HEK293 (cell line): ENCODE results near the gene PTPRN.

Experiments
- CTCF ChIA-PET: fragments of 350-600 bp; formaldehyde crosslinking; extraction: SDS; loops from one replicate; lab custom pipeline; 2021; ENCODE audit warnings: antibody characterized with exemption; lab: Yijun Ruan, JAX
- POLR2A ChIA-PET: fragments of 300-600 bp; formaldehyde crosslinking; extraction: SDS; loops from one replicate; lab custom pipeline; 2020; ENCODE audit warnings: antibody characterized with exemption, inconsistent platforms; lab: Yijun Ruan, JAX
- H3K27ac ChIP-seq: fragments of 200-500 bp; sonication (Bioruptor generic); 2 replicates; pipeline ENCODE4 v1.5.1; 2014; ENCODE audit warnings: low read depth, low read length, control low read depth, inconsistent platforms; ENCODE audit errors: extremely low read depth
- H3K36me3 ChIP-seq, 2 experiments: fragments of 200-500 bp in 1 of 2; sonication (Bioruptor generic) in 1 of 2; 1 replicate in 1 of 2; 2 replicates in 1 of 2; pipeline ENCODE4 v1.5.1; 2014 to 2017; ENCODE audit warnings: inconsistent platforms in 2 of 2, low read length in 2 of 2; ENCODE audit not compliant: control insufficient read depth in 2 of 2, insufficient read depth in 1 of 2
- H3K4me1 ChIP-seq: fragments of 200-500 bp; sonication (Bioruptor generic); 2 replicates; pipeline ENCODE4 v1.5.1; 2014; ENCODE audit warnings: mild to moderate bottlenecking, low read length, inconsistent platforms; ENCODE audit not compliant: control insufficient read depth, insufficient read depth
- H3K4me3 ChIP-seq: 2 replicates; pipeline ENCODE4 v1.5.1; 2011; ENCODE audit warnings: low read depth, mild to moderate bottlenecking, control low read depth, low read length, moderate library complexity
- H3K9me3 ChIP-seq: fragments of 200-500 bp; sonication (Bioruptor generic); 2 replicates; pipeline ENCODE4 v1.5.1; 2014; ENCODE audit warnings: low read depth, low read length, inconsistent platforms; ENCODE audit not compliant: control insufficient read depth, insufficient read depth
- AEBP2 ChIP-seq: fragments of 450-650 bp; formaldehyde crosslinking; IDR thresholded peaks from 2 replicates; pipeline ENCODE4 v1.5.1; 2016; ENCODE audit warnings: missing biosample characterization, missing genetic modification characterization, borderline replicate concordance
- GLIS1 ChIP-seq: fragments of 450-650 bp; formaldehyde crosslinking; IDR thresholded peaks from 2 replicates; pipeline ENCODE4 v1.5.1; 2016; ENCODE audit warnings: missing biosample characterization, missing genetic modification characterization
- KLF1 ChIP-seq: fragments of 450-650 bp; formaldehyde crosslinking; IDR thresholded peaks from 2 replicates; pipeline ENCODE4 v1.5.1; 2016; ENCODE audit warnings: missing biosample characterization, missing genetic modification characterization
- KLF17 ChIP-seq: fragments of 450-650 bp; formaldehyde crosslinking; IDR thresholded peaks from 2 replicates; pipeline ENCODE4 v1.5.1; 2016; ENCODE audit warnings: missing biosample characterization, missing genetic modification characterization
- PBX3 ChIP-seq: sonication (generic); formaldehyde crosslinking; IDR thresholded peaks from 2 replicates; pipeline ENCODE4 v1.8.1; 2022; ENCODE audit warnings: mild to moderate bottlenecking, moderate library complexity, missing genetic modification reagents
- PRDM10 ChIP-seq: fragments of 450-650 bp; formaldehyde crosslinking; IDR thresholded peaks from 2 replicates; pipeline ENCODE4 v1.5.1; 2016; ENCODE audit warnings: missing biosample characterization, missing genetic modification characterization
- RBAK ChIP-seq: fragments of 450-650 bp; formaldehyde crosslinking; IDR thresholded peaks from 2 replicates; pipeline ENCODE4 v1.5.1; 2016; ENCODE audit warnings: missing biosample characterization, missing genetic modification characterization
- SCRT1 ChIP-seq: fragments of 450-650 bp; formaldehyde crosslinking; IDR thresholded peaks from 2 replicates; pipeline ENCODE4 v1.5.1; 2016; ENCODE audit warnings: missing biosample characterization, missing genetic modification characterization, borderline replicate concordance
- SP2 ChIP-seq: fragments of 450-650 bp; formaldehyde crosslinking; IDR thresholded peaks from 2 replicates; pipeline ENCODE4 v1.5.1; 2016; ENCODE audit warnings: missing biosample characterization, missing genetic modification characterization
- SP7 ChIP-seq: fragments of 450-650 bp; formaldehyde crosslinking; IDR thresholded peaks from 2 replicates; pipeline ENCODE4 v1.5.1; 2016; ENCODE audit warnings: missing biosample characterization, missing genetic modification characterization
- ZFP69B ChIP-seq: fragments of 450-650 bp; formaldehyde crosslinking; IDR thresholded peaks from 2 replicates; pipeline ENCODE4 v1.5.1; 2016; ENCODE audit warnings: missing biosample characterization, missing genetic modification characterization
- ZIC2 ChIP-seq: fragments of 450-650 bp; formaldehyde crosslinking; IDR thresholded peaks from 2 replicates; pipeline ENCODE4 v1.5.1; 2016; ENCODE audit warnings: missing biosample characterization, missing genetic modification characterization
- ZNF23 ChIP-seq: fragments of 450-650 bp; formaldehyde crosslinking; IDR thresholded peaks from 2 replicates; pipeline ENCODE4 v1.5.1; 2016; ENCODE audit warnings: missing biosample characterization, missing genetic modification characterization, borderline replicate concordance
- ZNF433 ChIP-seq: fragments of 450-650 bp; formaldehyde crosslinking; IDR thresholded peaks from 2 replicates; pipeline ENCODE4 v1.5.1; 2016; ENCODE audit warnings: missing biosample characterization, missing genetic modification characterization, low read depth
- ZNF449 ChIP-seq: fragments of 450-650 bp; formaldehyde crosslinking; IDR thresholded peaks from 2 replicates; pipeline ENCODE4 v1.5.1; 2017; ENCODE audit warnings: missing biosample characterization, mild to moderate bottlenecking, missing genetic modification characterization, moderate library complexity
- ZNF488 ChIP-seq: fragments of 450-650 bp; formaldehyde crosslinking; IDR thresholded peaks from 2 replicates; pipeline ENCODE4 v1.5.1; 2016; ENCODE audit warnings: missing biosample characterization, missing genetic modification characterization
- ZNF529 ChIP-seq: fragments of 450-650 bp; formaldehyde crosslinking; IDR thresholded peaks from 2 replicates; pipeline ENCODE4 v1.5.1; 2017; ENCODE audit warnings: missing genetic modification characterization, missing biosample characterization; ENCODE audit not compliant: insufficient replicate concordance
- ZNF558 ChIP-seq: fragments of 450-650 bp; formaldehyde crosslinking; IDR thresholded peaks from 2 replicates; pipeline ENCODE4 v1.5.1; 2016; ENCODE audit warnings: missing biosample characterization, missing genetic modification characterization
- ZNF585B ChIP-seq: fragments of 450-650 bp; formaldehyde crosslinking; IDR thresholded peaks from 2 replicates; pipeline ENCODE4 v1.5.1; 2016; ENCODE audit warnings: missing biosample characterization, missing genetic modification characterization
- ZNF654 ChIP-seq: fragments of 450-650 bp; formaldehyde crosslinking; IDR thresholded peaks from 2 replicates; pipeline ENCODE4 v1.5.1; 2016; ENCODE audit warnings: low read depth, missing biosample characterization, missing genetic modification characterization
- ZNF76 ChIP-seq: fragments of 450-650 bp; formaldehyde crosslinking; IDR thresholded peaks from 2 replicates; pipeline ENCODE4; 2016; ENCODE audit warnings: low read depth, missing biosample characterization, missing genetic modification characterization, borderline replicate concordance
- ZNF785 ChIP-seq: fragments of 450-650 bp; formaldehyde crosslinking; IDR thresholded peaks from 2 replicates; pipeline ENCODE4 v1.5.1; 2016; ENCODE audit warnings: missing biosample characterization, missing genetic modification characterization

Gene PTPRN

GRCh38 chr2:219246559-219246958, 62.6 kb downstream of the PTPRN start:
- CTCF ChIA-PET, result interaction anchor here (1.1 to 3.2 kb wide), 2 partner anchors 31 to 48 kb away, joined by 3 to 35 read pairs; no protein-coding TSS in a partner anchor
- H3K4me3 ChIP-seq, result no peak overlapping the region
- peaks cover 10% of the 10 kb centered on the region for H3K4me1 ChIP-seq
- POLR2A ChIA-PET, result interaction anchor here (1.5 to 2.3 kb wide), 3 partner anchors 17 to 40 kb away, joined by 3 to 16 read pairs (median 11); partner anchors contain the start of genes ANKZF1, ATG9A and ZFAND2B
- no peak overlapping the region for H3K27ac ChIP-seq
- no peaks in the 10 kb centered on the region for H3K9me3 ChIP-seq
- TF ChIP-seq PBX3 (CRISPR knock-in tag) (no peak), ZNF23 (tag by site-specific recombination) (no peak), SP7 (tag by site-specific recombination) (no peak), ZNF785 (tag by site-specific recombination) (no peak), ZNF529 (no peak), ZNF488 (tag by site-specific recombination) (no peak), RBAK (tag by site-specific recombination) (no peak), ZNF449 (tag by site-specific recombination) (no peak), ZNF433 (tag by site-specific recombination) (no peak), SP2 (no peak), ZFP69B (tag by site-specific recombination) (no peak), ZIC2 (no peak), AEBP2 (tag by site-specific recombination) (no peak), SCRT1 (tag by site-specific recombination) (no peak)
- H3K36me3 ChIP-seq, result peaks cover 0 to 34% of the 10 kb centered on the region in 2 experiments; a peak in 1 of 3 replicates

DNA sequence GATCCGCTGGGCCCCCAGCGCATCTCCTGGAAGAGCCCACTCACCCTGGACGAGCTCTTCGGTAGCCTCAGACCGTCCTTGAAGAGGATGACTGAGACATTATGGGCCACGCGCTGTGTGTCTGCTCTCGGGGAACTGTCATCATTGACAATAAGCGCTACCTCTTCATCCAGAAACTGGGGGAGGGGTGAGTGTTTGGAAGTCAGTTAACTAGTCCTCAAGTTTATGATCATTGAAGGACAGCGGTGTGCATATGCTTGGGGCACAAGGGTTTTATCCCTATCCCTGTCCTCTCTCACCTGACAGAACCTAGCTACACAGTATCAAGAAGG, 63.3 kb downstream of the PTPRN start:
- peaks cover 0 to 34% of the 10 kb centered on the region in 2 experiments; a peak in 1 of 3 replicates for H3K36me3 ChIP-seq
- CTCF ChIA-PET, result interaction anchor here (0.5 to 3.2 kb wide), 6 partner anchors 31 to 264 kb away, joined by 3 to 35 read pairs (median 6); partner anchors contain the start of gene DNAJB2
- no peaks in the 10 kb centered on the region for H3K9me3 ChIP-seq
- H3K4me1 ChIP-seq, result peaks cover 10% of the 10 kb centered on the region
- POLR2A ChIA-PET, result interaction anchor here (1.1 to 2.3 kb wide), 11 partner anchors 9 to 39 kb away, joined by 3 to 17 read pairs (median 5); partner anchors contain the start of genes ABCB6, ANKZF1, ATG9A and DNAJB2
- peak overlapping the region; percentile 85 for H3K27ac ChIP-seq
- TF ChIP-seq GLIS1 (tag by site-specific recombination) (no peak), ZNF449 (tag by site-specific recombination) (no peak), ZNF558 (tag by site-specific recombination) (no peak), PRDM10 (tag by site-specific recombination) (no peak), KLF17 (no peak), KLF1 (tag by site-specific recombination) (no peak), ZNF76 (no peak), ZNF585B (tag by site-specific recombination) (no peak), ZNF654 (tag by site-specific recombination) (no peak)
- peak overlapping the region; percentile 94 for H3K4me3 ChIP-seq
